ENCODE data around the gene PTPRJ. TPM values are rescaled to one million over a fixed set of nuclear protein-coding genes. Genes with fewer than 3 reads are reported as not detected.
A peak's percentile ranks its signal among the peaks of the same experiment; 100 is the strongest.

Gene PTPRJ
- total and polyA plus RNA-seq, 5 donors from 2014 or later, result 13.8 to 81.8 (median 19.0) TPM

DNA sequence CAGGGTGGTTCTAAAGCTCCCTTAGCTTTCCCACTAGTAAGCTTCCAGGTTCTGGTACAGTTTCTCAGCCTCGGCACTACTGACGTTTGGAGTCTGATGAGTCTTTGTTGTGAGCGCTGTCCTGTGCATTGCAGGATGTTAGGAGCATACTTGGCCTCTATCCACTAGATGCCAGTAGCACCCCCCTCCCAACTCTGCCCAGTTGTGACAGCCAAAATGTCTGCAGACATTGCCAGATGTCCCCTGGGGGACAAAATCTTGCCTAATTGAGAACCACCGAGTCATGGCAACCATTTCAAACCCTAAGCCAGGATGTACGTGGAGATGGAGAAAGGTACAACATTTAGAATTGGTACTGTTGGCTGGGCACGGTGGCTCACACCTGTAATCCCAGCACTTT is 68.7 kb downstream of the PTPRJ start:
- Mint-ChIP-seq H3K36me3 (peaks cover 14% of the 10 kb centered on the region), H3K4me3 (peak overlapping the region in 2 of 4 donors; percentile 68 to 69), H3K27ac (peak overlapping the region; percentile 56 to 79 (median 67)), H3K9me3 (no peaks in the 10 kb centered on the region), H3K27me3 (no peaks in the 10 kb centered on the region), H3K4me1 (peaks cover 27 to 85% (median 60%) of the 10 kb centered on the region in 4 donors)
- ATAC-seq (ENCODE audit: low read depth in 2 of 2), result no peak
- peak overlapping the region; percentile 33 for H3K27ac ChIP-seq (ENCODE audit: insufficient read depth, low read length, poor library complexity, severe bottlenecking)
- DNase-seq, result no peak
- no peak overlapping the region for H3K4me3 ChIP-seq (ENCODE audit: low read depth, low read length)
- peaks cover 37% of the 10 kb centered on the region for H3K4me1 ChIP-seq (ENCODE audit: control insufficient read depth, insufficient read depth, low read length, poor library complexity, severe bottlenecking)
- H3K27me3 ChIP-seq (ENCODE audit: control insufficient read depth, insufficient read depth, low read length), result no peaks in the 10 kb centered on the region
- peaks cover 4% of the 10 kb centered on the region for H3K36me3 ChIP-seq (ENCODE audit: control insufficient read depth, insufficient read depth, low read length)
- no peaks in the 10 kb centered on the region for H3K9me3 ChIP-seq (ENCODE audit: control insufficient read depth in 2 of 2, low read length in 2 of 2)

DNA sequence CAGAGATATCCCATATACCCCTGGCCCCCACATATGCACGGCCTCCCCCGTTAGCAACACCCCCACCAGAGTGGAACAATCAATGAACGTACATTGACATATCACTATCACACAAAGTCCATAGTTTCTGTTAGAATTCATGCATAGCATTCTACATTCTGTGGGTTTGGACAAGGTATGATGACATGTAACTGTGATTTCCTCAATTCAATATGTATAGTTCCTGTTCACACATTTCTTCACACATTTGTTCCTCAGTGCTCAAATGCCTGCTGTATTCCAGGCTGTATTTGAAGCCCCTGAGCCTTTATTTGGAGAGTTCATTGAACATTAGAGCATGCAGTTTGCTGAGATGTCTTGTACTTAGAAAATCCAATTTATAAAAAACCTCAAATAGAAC is 69.9 kb downstream of the PTPRJ start:
- Mint-ChIP-seq H3K36me3 (peaks cover 14% of the 10 kb centered on the region), H3K4me1 (peaks cover 34 to 85% (median 58%) of the 10 kb centered on the region in 4 donors), H3K4me3 (peak overlapping the region in 2 of 4 donors; percentile 29 to 57), H3K27me3 (no peaks in the 10 kb centered on the region), H3K27ac (peak overlapping the region in 2 of 3 donors; percentile 67 to 82), H3K9me3 (no peaks in the 10 kb centered on the region)
- Histone ChIP-seq H3K36me3 (ENCODE audit: control insufficient read depth, insufficient read depth, low read length) (peaks cover 4% of the 10 kb centered on the region), H3K27me3 (ENCODE audit: control insufficient read depth, insufficient read depth, low read length) (no peaks in the 10 kb centered on the region), H3K27ac (ENCODE audit: insufficient read depth, low read length, poor library complexity, severe bottlenecking) (peak overlapping the region; percentile 52), H3K4me3 (ENCODE audit: low read depth, low read length) (no peak overlapping the region), H3K9me3 (ENCODE audit: control insufficient read depth in 2 of 2, low read length in 2 of 2) (no peaks in the 10 kb centered on the region), H3K4me1 (ENCODE audit: control insufficient read depth, insufficient read depth, low read length, poor library complexity, severe bottlenecking) (peaks cover 43% of the 10 kb centered on the region)
- DNase-seq (no peak), ATAC-seq (ENCODE audit: low read depth in 2 of 2) (no peak)

DNA sequence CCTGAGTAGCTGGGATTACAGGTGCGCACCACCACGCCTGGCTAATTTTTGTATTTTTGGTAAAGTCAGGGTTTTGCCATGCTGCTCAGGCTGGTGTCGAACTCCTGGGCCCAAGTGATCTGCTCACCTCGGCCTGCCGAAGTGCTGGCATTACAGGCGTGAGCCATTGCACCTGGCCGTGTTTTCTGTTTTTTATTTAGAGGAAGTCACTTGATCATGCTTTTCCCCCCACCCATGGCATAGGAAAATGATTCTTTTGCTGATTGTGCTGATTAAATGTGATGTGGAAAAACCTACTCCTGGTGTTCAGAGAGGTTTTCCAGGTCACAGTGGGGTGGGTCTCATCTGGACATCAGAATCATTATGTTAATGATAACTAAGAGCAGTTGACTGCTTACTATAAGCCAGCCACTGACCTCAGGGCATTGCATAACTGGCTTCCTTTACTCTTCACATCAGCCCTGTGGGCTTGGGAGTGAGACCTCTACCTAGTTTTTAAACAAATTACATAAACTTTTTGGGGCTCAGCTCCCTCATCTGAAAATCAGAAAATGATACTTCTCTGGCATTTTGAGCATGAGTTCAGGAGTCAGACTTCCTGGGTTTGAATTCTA is 71.0 kb downstream of the PTPRJ start:
- peak overlapping the region; percentile 6 for H3K4me3 ChIP-seq (ENCODE audit: low read depth, low read length)
- Mint-ChIP-seq H3K9me3 (no peaks in the 10 kb centered on the region), H3K4me3 (peak overlapping the region in 3 of 4 donors; percentile 48 to 63 (median 57)), H3K36me3 (peaks cover 13% of the 10 kb centered on the region), H3K27ac (peak overlapping the region; percentile 67 to 99 (median 67)), H3K4me1 (peaks cover 37 to 85% (median 59%) of the 10 kb centered on the region in 4 donors), H3K27me3 (no peaks in the 10 kb centered on the region)
- ATAC-seq (ENCODE audit: low read depth in 2 of 2), result no peak
- peak overlapping the region; percentile 52 for H3K27ac ChIP-seq (ENCODE audit: insufficient read depth, low read length, poor library complexity, severe bottlenecking)
- DNase-seq, result no peak
- no peaks in the 10 kb centered on the region for H3K27me3 ChIP-seq (ENCODE audit: control insufficient read depth, insufficient read depth, low read length)
- H3K4me1 ChIP-seq (ENCODE audit: control insufficient read depth, insufficient read depth, low read length, poor library complexity, severe bottlenecking), result peaks cover 54% of the 10 kb centered on the region
- no peaks in the 10 kb centered on the region for H3K9me3 ChIP-seq (ENCODE audit: control insufficient read depth in 2 of 2, low read length in 2 of 2)
- H3K36me3 ChIP-seq (ENCODE audit: control insufficient read depth, insufficient read depth, low read length), result peaks cover 4% of the 10 kb centered on the region

DNA sequence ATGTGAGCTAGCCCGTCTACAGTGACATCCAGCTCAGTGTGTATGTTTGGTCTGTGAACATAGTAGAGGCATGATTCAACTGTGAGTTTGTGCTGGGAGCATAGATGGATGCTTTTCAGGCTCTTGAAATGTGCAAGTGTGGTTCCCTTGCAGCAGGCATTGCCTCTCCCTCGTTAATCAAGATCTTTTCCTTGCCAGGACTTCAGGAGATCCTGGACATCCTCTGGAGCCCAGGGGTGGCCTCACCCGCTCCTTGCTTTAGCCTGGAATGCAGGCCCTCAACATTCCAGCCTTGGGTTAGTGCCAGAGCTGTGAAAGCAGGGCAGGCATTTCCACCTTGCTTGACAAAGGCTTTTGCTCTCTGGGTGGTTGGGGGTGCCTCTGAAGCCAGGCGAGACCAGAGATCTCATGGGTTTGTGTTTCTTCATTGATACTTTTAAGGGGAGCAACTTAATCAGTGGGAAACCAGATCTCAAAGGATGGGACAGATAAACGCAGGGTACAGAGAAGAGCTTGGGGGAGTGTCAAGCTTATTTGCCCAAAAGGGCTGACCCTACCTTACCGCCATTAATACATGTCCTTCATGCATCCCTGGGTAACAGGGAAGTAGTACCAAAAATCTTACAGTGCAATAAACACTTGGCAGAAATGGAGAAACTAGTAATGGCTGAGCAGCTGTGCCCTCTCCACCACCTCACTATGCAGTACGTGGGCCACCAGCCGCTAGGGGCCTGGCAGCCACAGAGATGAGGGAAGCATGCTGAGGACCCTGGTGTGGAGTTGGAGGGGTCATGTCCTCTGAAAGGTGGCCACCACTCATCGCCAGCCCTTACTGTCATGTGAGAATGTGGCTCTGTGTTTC is 72.1 kb downstream of the PTPRJ start:
- H3K27ac Mint-ChIP-seq, result peak overlapping the region; percentile 67 to 79 (median 67)
- Histone ChIP-seq H3K36me3 (ENCODE audit: control insufficient read depth, insufficient read depth, low read length) (peaks cover 4% of the 10 kb centered on the region), H3K4me1 (ENCODE audit: control insufficient read depth, insufficient read depth, low read length, poor library complexity, severe bottlenecking) (peaks cover 65% of the 10 kb centered on the region), H3K9me3 (ENCODE audit: control insufficient read depth in 2 of 2, low read length in 2 of 2) (no peaks in the 10 kb centered on the region), H3K27ac (ENCODE audit: insufficient read depth, low read length, poor library complexity, severe bottlenecking) (peak overlapping the region; percentile 52), H3K27me3 (ENCODE audit: control insufficient read depth, insufficient read depth, low read length) (no peaks in the 10 kb centered on the region), H3K4me3 (ENCODE audit: low read depth, low read length) (no peak overlapping the region)
- no peaks in the 10 kb centered on the region for H3K27me3 Mint-ChIP-seq
- no peak for ATAC-seq (ENCODE audit: low read depth in 2 of 2)
- DNase-seq, result no peak
- no peaks in the 10 kb centered on the region for H3K9me3 Mint-ChIP-seq
- peaks cover 36 to 90% (median 67%) of the 10 kb centered on the region in 4 donors for H3K4me1 Mint-ChIP-seq
- H3K36me3 Mint-ChIP-seq, result peaks cover 11% of the 10 kb centered on the region
- H3K4me3 Mint-ChIP-seq, result peak overlapping the region in 3 of 4 donors; percentile 5 to 57 (median 46)

DNA sequence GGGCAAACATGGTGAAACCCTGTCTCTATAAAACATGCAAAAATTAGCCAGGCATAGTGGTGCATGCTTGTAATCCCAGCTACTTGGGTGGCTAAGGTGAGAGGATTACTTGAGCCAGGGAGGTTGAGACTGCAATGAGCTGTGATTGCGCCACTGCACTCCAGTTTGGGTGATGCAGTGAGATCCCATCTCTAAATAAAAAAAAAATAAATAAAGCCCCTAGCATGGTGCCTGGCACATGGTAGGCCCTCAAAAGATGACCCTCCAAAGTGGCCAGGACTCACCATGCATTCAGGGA is 74.6 kb downstream of the PTPRJ start:
- Mint-ChIP-seq H3K36me3 (peaks cover 4% of the 10 kb centered on the region), H3K9me3 (no peaks in the 10 kb centered on the region), H3K27me3 (peaks cover 4% of the 10 kb centered on the region), H3K27ac (peak overlapping the region; percentile 96 to 99 (median 96)), H3K4me1 (peaks cover 28 to 92% (median 74%) of the 10 kb centered on the region in 4 donors), H3K4me3 (peak overlapping the region; percentile 81 to 92 (median 84))
- ATAC-seq (ENCODE audit: low read depth in 2 of 2) (no peak), DNase-seq (no peak)
- no peaks in the 10 kb centered on the region for H3K9me3 ChIP-seq (ENCODE audit: control insufficient read depth in 2 of 2, low read length in 2 of 2)
- H3K27me3 ChIP-seq (ENCODE audit: control insufficient read depth, insufficient read depth, low read length), result no peaks in the 10 kb centered on the region
- H3K4me1 ChIP-seq (ENCODE audit: control insufficient read depth, insufficient read depth, low read length, poor library complexity, severe bottlenecking), result peaks cover 87% of the 10 kb centered on the region
- H3K27ac ChIP-seq (ENCODE audit: insufficient read depth, low read length, poor library complexity, severe bottlenecking), result peak overlapping the region; percentile 69
- H3K36me3 ChIP-seq (ENCODE audit: control insufficient read depth, insufficient read depth, low read length), result no peaks in the 10 kb centered on the region
- peak overlapping the region; percentile 79 for H3K4me3 ChIP-seq (ENCODE audit: low read depth, low read length)

DNA sequence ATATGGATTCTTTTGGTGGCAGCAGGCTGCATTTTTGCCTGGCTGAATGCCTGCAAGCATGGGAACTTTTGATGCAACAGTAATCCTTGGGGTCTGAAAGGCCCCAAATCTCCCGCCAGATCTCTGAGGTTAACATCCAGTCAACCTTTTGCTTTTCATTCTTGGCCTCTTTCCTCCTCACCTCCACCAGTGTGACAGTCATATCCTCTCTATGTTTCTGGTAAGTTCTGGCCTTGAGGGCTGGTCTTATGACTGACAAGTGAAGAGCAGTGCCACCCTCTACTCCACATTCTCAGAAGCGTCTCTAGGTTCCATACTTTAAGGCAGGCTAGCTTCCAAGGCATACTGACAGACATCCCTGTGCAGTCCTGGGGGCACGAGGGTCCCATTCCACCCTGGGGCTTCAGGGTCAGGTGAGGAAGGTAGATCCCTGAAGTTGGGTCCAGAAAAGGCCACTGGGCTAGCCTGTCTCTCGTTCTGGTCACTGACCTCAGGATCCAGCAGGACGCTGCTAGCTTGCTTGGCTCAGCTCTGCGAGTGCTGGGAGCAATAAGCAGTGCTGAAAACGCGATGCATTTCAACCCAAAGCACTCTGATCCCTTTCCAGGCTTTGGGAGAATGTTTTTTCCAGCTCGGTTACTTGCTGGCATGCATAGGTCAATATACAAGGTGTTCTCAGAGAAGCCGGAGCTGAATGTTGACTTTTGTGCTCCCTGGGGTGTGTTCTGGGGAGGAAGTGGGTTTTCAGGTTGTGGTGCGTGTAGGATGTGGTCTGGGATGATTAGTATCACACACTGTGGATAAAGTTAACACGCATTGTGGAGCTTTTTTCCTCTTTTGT is 75.2 kb downstream of the PTPRJ start:
- Histone ChIP-seq H3K4me1 (ENCODE audit: control insufficient read depth, insufficient read depth, low read length, poor library complexity, severe bottlenecking) (peaks cover 83% of the 10 kb centered on the region), H3K9me3 (ENCODE audit: control insufficient read depth in 2 of 2, low read length in 2 of 2) (no peaks in the 10 kb centered on the region), H3K36me3 (ENCODE audit: control insufficient read depth, insufficient read depth, low read length) (no peaks in the 10 kb centered on the region), H3K27ac (ENCODE audit: insufficient read depth, low read length, poor library complexity, severe bottlenecking) (peak overlapping the region; percentile 69), H3K27me3 (ENCODE audit: control insufficient read depth, insufficient read depth, low read length) (no peaks in the 10 kb centered on the region), H3K4me3 (ENCODE audit: low read depth, low read length) (peak overlapping the region; percentile 79)
- no peaks in the 10 kb centered on the region for H3K9me3 Mint-ChIP-seq
- ATAC-seq (ENCODE audit: low read depth in 2 of 2) (peak; percentile 78 to 88), DNase-seq (peak; percentile 42 to 94 (median 75))
- H3K4me3 Mint-ChIP-seq, result peak overlapping the region; percentile 81 to 92 (median 84)
- peaks cover 23 to 92% (median 75%) of the 10 kb centered on the region in 4 donors for H3K4me1 Mint-ChIP-seq
- H3K27ac Mint-ChIP-seq, result peak overlapping the region; percentile 79 to 99 (median 96)
- H3K27me3 Mint-ChIP-seq, result peaks cover 4% of the 10 kb centered on the region
- peaks cover 4% of the 10 kb centered on the region for H3K36me3 Mint-ChIP-seq
